Prostate gland (tissue), 2 donors: ENCODE data around the gene MPZL2.

Experiments
- CTCF ChIP-seq, 4 experiments: fragments of 200-600 bp in 2 of 4; fragments of 450-650 bp in 2 of 4; sonication (generic) in 2 of 4; IDR thresholded peaks; 1 replicate in 3 of 4; 2 replicates in 1 of 4; pipeline ENCODE4 v1.5.1; 2016 to 2019; ENCODE audit warnings: antibody characterized with exemption in 4 of 4, mild to moderate bottlenecking in 2 of 4, moderate library complexity in 2 of 4
- POLR2A ChIP-seq: fragments of 450-650 bp; IDR thresholded peaks from one replicate; pipeline ENCODE4 v1.6.1; 2016; ENCODE audit warnings: antibody characterized with exemption, mild to moderate bottlenecking
- POLR2AphosphoS5 ChIP-seq: sonication (generic); formaldehyde crosslinking; IDR thresholded peaks from one replicate; pipeline ENCODE4 v1.6.1; 2017; ENCODE audit warnings: antibody characterized with exemption

- TF ChIP-seq CTCF (IDR thresholded peaks at IDR 0.05) (no peak), POLR2A (no peak), POLR2AphosphoS5 (no peak)
Measured at GRCh38 chr11:118283037-118283636, 19.0 kb upstream of the MPZL2 start.
